ENCODE data around the gene DPEP1. TPM values are rescaled to one million over a fixed set of nuclear protein-coding genes. Genes with fewer than 3 reads are reported as not detected.

DPEP1 gene
- total RNA-seq, 1 donor from 2014 or later = 0.36 TPM

GRCh38 chr16:89610108-89610453 is 3.4 kb upstream of the DPEP1 start:
- Mint-ChIP-seq H3K27ac (no peak overlapping the region), H3K4me3 (no peak overlapping the region), H3K9me3 (no peaks in the 10 kb centered on the region), H3K4me1 (peaks cover 8% of the 10 kb centered on the region), H3K36me3 (no peaks in the 10 kb centered on the region), H3K27me3 (ENCODE audit: low read depth) (peaks cover 3% of the 10 kb centered on the region)
- no peak for DNase-seq (ENCODE audit: low spot score in 2 of 2, unreplicated experiment in 2 of 2)
- no peak for TF ChIP-seq CTCF (IDR thresholded peaks at IDR 0.05; ENCODE audit: unreplicated experiment)

DNA sequence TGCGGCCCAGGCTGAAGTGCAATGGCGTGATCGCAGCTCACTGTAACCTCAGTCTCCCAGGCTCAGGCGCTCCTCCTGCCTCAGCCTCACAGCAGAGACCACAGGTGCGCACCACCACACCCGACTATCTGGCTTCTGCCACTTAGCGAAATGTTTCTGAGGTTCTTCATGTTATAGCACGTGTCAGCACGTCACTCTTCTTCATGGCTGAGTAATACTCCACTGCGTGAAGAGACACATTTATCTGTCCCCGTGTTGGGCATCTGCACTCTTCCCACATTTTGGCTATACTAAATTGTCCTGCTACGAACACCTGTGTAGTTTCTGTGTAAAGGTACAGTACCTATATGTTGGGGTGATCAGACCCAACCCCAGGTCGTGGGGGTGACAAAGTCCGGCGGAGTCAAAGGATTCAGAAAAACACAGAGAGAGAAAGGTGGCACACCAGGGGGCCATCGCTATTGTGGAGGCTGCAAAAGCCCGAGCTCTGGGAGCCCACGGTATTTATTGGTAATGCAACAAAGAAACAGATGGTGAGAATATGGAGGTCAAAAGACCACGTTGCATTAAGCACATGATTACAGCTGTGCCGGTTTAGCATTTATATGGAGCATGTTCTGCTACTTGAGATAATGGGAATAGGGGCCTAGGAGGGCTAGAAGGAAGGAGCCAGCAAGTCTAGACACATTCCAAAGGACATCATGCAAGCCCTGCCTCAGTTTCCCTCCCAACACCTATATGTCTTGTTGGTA is 851 bp upstream of the DPEP1 start:
- peaks cover 3% of the 10 kb centered on the region for H3K27me3 Mint-ChIP-seq (ENCODE audit: low read depth)
- peak overlapping the region; percentile 44 for H3K27ac Mint-ChIP-seq
- TF ChIP-seq CTCF (IDR thresholded peaks at IDR 0.05; ENCODE audit: unreplicated experiment) = no peak
- DNase-seq (ENCODE audit: low spot score in 2 of 2, unreplicated experiment in 2 of 2) = no peak
- H3K4me3 Mint-ChIP-seq = no peak overlapping the region
- H3K36me3 Mint-ChIP-seq = no peaks in the 10 kb centered on the region
- H3K9me3 Mint-ChIP-seq = no peaks in the 10 kb centered on the region
- H3K4me1 Mint-ChIP-seq = peaks cover 8% of the 10 kb centered on the region

DNA sequence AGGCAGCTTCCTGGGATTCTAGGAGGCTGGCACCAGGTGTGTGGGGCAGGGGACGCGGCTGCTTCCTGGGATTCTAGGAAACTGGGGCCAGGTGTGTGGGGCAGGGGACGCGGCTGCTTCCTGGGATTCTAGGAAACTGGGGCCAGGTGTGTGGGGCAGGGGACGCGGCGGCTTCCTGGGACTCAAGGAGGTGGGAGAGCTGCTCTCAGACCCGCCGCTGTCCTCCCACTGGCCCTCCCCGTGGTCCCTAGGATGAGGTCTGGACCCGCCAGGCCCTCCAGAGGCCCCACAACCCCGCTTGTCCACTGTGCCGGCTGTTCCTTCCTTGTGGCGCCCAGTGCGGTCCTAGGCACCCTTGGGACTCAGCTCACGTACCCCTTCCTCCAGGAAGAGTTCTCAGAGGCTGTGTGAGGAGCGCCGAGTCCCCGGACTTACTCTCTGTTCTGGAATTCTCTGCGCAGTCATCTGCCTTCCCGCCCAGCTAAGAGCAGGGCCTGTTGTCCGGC is 565 bp downstream of the DPEP1 start:
- no peak for TF ChIP-seq CTCF (IDR thresholded peaks at IDR 0.05; ENCODE audit: unreplicated experiment)
- peaks cover 3% of the 10 kb centered on the region for H3K27me3 Mint-ChIP-seq (ENCODE audit: low read depth)
- no peaks in the 10 kb centered on the region for H3K9me3 Mint-ChIP-seq
- no peak overlapping the region for H3K27ac Mint-ChIP-seq
- H3K36me3 Mint-ChIP-seq = no peaks in the 10 kb centered on the region
- no peak for DNase-seq (ENCODE audit: low spot score in 2 of 2, unreplicated experiment in 2 of 2)
- H3K4me3 Mint-ChIP-seq = no peak overlapping the region
- H3K4me1 Mint-ChIP-seq = peaks cover 8% of the 10 kb centered on the region

DNA sequence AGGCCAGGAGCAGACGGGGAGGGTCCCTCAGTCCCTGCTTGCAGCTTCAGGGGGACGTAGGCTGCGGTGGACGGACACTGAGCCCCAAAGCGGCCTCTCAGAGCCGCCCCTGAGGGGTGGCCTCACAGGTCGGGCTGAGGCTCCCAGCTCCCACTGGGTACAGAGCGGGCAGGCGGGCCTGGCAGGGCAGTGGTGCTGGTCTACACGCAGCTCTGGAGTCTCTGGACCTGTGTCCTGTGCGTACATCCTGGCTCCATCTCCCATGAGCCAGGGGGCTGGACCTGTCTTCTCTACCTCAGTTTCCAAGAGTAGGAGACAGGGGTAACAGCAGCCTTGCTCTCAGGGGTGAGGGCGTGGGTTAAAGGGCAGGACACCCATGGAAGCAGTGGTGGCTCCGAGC is 1.7 kb downstream of the DPEP1 start:
- Mint-ChIP-seq H3K9me3 (no peaks in the 10 kb centered on the region), H3K27me3 (ENCODE audit: low read depth) (peaks cover 6% of the 10 kb centered on the region), H3K27ac (no peak overlapping the region), H3K36me3 (no peaks in the 10 kb centered on the region), H3K4me1 (peaks cover 8% of the 10 kb centered on the region), H3K4me3 (no peak overlapping the region)
- no peak for TF ChIP-seq CTCF (IDR thresholded peaks at IDR 0.05; ENCODE audit: unreplicated experiment)
- no peak for DNase-seq (ENCODE audit: low spot score in 2 of 2, unreplicated experiment in 2 of 2)

GRCh38 chr16:89615596-89616090 is 2.2 kb downstream of the DPEP1 start:
- peak; percentile 72 for TF ChIP-seq CTCF (IDR thresholded peaks at IDR 0.05; ENCODE audit: unreplicated experiment)

More at GRCh38 chr16:89615596-89616090, 2.2 kb downstream of the DPEP1 start:
- no peak overlapping the region for H3K4me3 Mint-ChIP-seq
- peaks cover 9% of the 10 kb centered on the region for H3K4me1 Mint-ChIP-seq
- H3K27me3 Mint-ChIP-seq (ENCODE audit: low read depth) = peaks cover 8% of the 10 kb centered on the region
- no peaks in the 10 kb centered on the region for H3K36me3 Mint-ChIP-seq
- H3K27ac Mint-ChIP-seq = no peak overlapping the region
- no peaks in the 10 kb centered on the region for H3K9me3 Mint-ChIP-seq
- DNase-seq (ENCODE audit: low spot score in 2 of 2, unreplicated experiment in 2 of 2) = peak in 1 of 2 experiments; percentile 60
